Effector memory CD8-positive, alpha-beta T cell (primary cell): Measurements from ENCODE around the gene TBX6.
"Not testable (repeated sequence)": the region's sequence is repeated elsewhere in the genome, so short reads cannot be mapped to it uniquely, and the experiment has no call there.

Source experiments
- ATAC-seq: fragments of 150-1000 bp; cut with Tn5 transposase; replicated peaks from 2 replicates; pipeline ENCODE4 v1.10.0; 2021; ENCODE audit warnings: mild to moderate bottlenecking, moderate library complexity
- DNase-seq, 3 experiments: peaks; one replicate each; pipeline ENCODE4 v3.0.0; 2021
- H3K27ac Mint-ChIP-seq, 2 donors: one replicate each; pipeline ENCODE4 v1.8.0; 2022; ENCODE audit warnings: mild to moderate bottlenecking in 2 of 2, mixed read lengths in 2 of 2, moderate library complexity in 2 of 2
- H3K27me3 Mint-ChIP-seq, 2 donors: one replicate each; pipeline ENCODE4 v1.8.0; 2022; ENCODE audit warnings: mixed read lengths in 2 of 2
- H3K36me3 Mint-ChIP-seq: one replicate; pipeline ENCODE4 v1.8.0; 2022; ENCODE audit warnings: mild to moderate bottlenecking, moderate library complexity, mixed read lengths; ENCODE audit not compliant: insufficient read depth
- H3K4me1 Mint-ChIP-seq, 2 donors: one replicate each; pipeline ENCODE4 v1.8.0; 2022; ENCODE audit warnings: low read depth in 2 of 2, mixed read lengths in 2 of 2
- H3K4me3 Mint-ChIP-seq, 2 donors: one replicate each; pipeline ENCODE4 v1.8.0; 2022; ENCODE audit warnings: mild to moderate bottlenecking in 2 of 2, mixed read lengths in 2 of 2, moderate library complexity in 2 of 2
- H3K9me3 Mint-ChIP-seq, 2 donors: one replicate each; pipeline ENCODE4 v1.8.0; 2022; ENCODE audit warnings: mixed read lengths in 2 of 2
- total RNA-seq, 9 experiments: gene quantifications; one replicate each; lab custom pipeline; 2026; lab: John Stamatoyannopoulos, UW

TBX6 gene, protein sequence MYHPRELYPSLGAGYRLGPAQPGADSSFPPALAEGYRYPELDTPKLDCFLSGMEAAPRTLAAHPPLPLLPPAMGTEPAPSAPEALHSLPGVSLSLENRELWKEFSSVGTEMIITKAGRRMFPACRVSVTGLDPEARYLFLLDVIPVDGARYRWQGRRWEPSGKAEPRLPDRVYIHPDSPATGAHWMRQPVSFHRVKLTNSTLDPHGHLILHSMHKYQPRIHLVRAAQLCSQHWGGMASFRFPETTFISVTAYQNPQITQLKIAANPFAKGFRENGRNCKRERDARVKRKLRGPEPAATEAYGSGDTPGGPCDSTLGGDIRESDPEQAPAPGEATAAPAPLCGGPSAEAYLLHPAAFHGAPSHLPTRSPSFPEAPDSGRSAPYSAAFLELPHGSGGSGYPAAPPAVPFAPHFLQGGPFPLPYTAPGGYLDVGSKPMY
- 0 to 1.1 (median 0.52) reads per million in 9 experiments for total RNA-seq

DNA sequence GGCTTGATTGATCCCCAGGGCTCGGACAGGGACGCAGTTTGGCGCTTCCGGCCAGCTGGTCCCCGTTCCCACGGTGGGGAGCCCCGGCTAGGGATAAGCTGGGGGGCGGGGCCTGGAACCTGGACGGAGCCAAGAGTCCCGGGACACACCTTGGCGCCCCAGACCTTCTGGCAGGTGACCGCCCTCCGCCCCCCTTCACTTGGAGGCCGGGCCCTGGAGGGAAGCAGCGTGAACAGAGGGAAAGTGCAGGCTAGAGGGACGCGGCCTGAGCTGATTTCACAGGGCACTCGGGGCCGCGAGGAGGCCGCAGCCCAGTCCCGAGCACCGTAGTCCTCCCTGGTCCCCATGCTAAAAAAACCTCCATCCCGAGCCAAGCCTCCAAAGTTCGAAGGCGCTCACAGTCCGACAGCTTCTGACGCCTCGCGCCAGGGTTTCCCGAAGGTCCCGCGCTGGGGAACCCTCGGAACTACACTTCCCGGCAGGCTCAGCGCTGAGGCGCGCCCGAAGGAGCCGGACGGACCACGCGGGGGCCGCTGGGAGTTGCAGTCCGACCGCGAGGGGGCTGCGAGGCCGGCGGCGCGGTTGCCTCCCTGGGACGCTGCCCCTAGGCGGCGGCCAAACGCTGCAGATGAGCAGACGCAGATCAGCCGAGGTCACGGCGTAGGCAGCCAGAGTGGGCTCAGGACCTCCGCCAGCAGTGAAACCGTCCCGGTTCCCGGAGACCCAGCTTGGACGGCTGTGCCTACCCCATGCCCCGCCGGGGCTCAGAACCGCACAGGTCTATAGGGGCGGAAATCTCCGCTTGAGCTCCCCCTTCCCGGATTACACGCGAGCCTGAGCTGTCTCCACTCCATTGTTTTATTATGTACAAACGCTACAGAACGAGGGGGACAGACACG, at the start of gene TBX6:
TBX6 (minus strand) TSS at position 451 of the 899 bp plus-strand sequence. CDS start 731 bp downstream, outside the sequence.
- Mint-ChIP-seq H3K9me3 (no peaks in the 10 kb centered on the region), H3K27me3 (no peaks in the 10 kb centered on the region), H3K36me3 (peaks cover 45% of the 10 kb centered on the region), H3K4me1 (peaks cover 27 to 32% of the 10 kb centered on the region in 2 donors), H3K4me3 (peak within 1 kb of the TSS; percentile 80 to 89), H3K27ac (peak within 1 kb of the TSS; percentile 91 to 92)
- ATAC-seq (peak; percentile 80), DNase-seq (peak; percentile 90 to 92 (median 92))

DNA sequence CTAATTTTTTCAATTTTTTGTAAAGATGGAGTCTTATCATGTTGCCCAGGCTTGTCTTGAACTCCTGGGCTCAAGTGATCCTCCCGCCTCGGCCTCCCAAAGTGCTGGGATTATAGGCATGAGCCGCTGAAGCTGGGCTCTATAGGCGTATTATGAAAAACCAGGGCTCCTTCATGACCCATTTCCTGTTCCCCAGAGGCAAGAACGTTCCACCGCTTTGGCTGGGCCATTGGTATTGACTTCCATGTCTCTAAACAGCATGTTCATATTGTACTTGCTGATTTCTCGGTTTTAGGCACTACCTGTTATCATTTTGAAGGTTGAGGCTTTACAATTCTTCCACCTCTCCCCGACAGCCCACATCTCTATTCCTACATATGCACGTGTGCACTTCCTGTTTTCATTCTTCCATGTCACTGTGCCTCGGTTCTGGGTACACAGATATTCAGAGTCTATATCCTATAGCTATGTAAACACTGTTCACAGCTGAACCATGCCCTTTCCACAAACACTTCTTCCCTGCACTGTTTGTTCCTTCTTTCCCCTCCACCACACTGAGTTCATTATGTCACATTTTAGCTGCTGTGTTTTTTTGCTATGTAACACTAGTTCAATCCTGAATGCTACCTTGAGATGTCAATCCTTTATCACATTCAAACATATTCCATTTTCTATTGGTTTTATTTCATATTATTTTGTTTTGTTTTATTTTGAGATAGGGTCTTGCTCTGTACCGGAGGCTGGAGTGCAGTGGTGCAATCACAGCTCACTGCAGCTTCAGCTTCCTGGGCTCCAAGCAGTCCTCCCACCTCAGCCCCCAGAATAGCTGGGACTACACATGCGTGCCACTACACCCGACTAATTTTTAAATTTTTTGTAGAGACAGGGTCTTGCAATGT, 48.1 kb upstream of the TBX6 start:
- ATAC-seq (no peak), DNase-seq (no peak)
- Mint-ChIP-seq H3K4me3 (no peak overlapping the region), H3K36me3 (no peaks in the 10 kb centered on the region), H3K4me1 (peaks cover 5 to 14% of the 10 kb centered on the region in 2 donors), H3K27me3 (no peaks in the 10 kb centered on the region), H3K27ac (no peak overlapping the region), H3K9me3 (no peaks in the 10 kb centered on the region)

DNA sequence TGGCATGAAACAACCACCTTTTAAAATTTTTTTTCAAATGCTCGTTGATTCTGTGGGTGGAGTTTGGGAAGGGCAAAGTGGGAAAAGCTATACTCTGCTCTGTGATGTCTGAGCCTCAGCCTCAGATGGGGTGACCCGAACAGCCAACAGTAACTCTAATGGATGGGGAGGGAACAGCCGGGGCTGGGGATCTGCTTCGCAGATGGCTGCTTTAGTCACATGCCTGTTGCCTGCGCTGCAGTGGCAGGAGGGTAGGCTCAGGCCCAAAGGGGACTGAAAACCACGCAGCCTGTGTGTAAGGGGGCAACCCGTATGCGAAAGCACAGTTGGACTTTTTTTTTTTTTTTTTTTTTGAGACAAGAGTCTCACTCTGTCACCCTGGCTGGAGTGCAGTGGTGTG, 46.2 kb upstream of the TBX6 start:
- no peaks in the 10 kb centered on the region for H3K9me3 Mint-ChIP-seq
- H3K4me3 Mint-ChIP-seq = no peak overlapping the region
- peaks cover 0 to 7% of the 10 kb centered on the region in 2 donors for H3K4me1 Mint-ChIP-seq
- no peak overlapping the region for H3K27ac Mint-ChIP-seq
- ATAC-seq (no peak), DNase-seq (no peak)
- H3K27me3 Mint-ChIP-seq = no peaks in the 10 kb centered on the region
- H3K36me3 Mint-ChIP-seq = no peaks in the 10 kb centered on the region

DNA sequence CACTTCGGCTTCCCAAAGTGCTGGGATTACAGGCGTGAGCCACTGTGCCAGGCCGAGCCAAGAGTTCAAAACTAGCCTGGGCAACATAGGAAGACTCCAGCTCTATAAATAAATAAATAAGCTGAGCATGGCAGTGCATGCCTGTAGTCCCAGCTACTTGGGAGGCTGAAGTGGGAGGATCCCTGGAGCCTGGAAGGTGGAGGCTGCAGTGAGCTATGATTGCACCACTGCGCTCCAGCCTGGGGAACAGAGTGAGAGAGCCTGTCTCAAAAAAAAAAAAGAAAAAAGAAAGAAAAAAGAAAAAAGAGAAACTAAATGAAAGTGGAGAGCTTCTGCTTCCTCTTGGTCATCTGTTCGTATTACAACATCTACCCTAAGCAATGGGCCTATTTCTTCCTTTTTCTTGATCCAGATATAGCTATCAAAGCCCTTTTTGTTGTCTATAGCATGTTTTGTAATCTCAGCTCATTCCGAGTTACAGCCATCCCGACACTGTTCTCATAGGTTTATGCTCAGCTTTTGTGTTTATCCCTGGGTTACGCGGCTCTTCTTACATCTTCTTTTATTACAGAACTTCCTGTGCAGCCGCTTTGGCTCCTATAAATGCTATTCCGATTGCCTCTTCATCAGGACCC, 45.4 kb upstream of the TBX6 start:
- no peaks in the 10 kb centered on the region for H3K9me3 Mint-ChIP-seq
- no peak for ATAC-seq
- H3K27me3 Mint-ChIP-seq = no peaks in the 10 kb centered on the region
- H3K4me1 Mint-ChIP-seq = peaks cover 0 to 5% of the 10 kb centered on the region in 2 donors
- no peaks in the 10 kb centered on the region for H3K36me3 Mint-ChIP-seq
- no peak for DNase-seq
- no peak overlapping the region for H3K4me3 Mint-ChIP-seq
- no peak overlapping the region for H3K27ac Mint-ChIP-seq

DNA sequence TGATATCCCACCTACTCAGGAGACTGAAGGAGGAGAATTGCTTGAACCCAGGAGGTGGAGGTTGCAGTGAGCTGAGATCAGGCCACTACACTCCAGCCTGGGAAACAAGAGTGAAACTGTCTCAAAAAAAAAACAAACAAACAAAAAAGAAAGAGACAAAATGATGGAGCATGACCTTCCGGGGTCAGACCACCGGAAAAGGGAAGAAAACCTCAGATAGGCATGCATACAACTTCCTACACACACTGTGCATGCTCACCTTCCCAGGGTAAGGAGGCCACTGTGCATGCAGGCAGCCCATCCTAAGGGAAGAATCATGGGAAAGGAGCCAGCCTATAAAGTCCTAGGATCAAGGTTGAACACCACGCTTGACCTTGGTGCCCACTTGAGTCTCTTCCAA, 40.9 kb upstream of the TBX6 start:
- H3K36me3 Mint-ChIP-seq = peaks cover 4% of the 10 kb centered on the region
- no peak overlapping the region for H3K4me3 Mint-ChIP-seq
- no peaks in the 10 kb centered on the region for H3K27me3 Mint-ChIP-seq
- ATAC-seq (no peak), DNase-seq (no peak)
- H3K27ac Mint-ChIP-seq = no peak overlapping the region
- no peaks in the 10 kb centered on the region for H3K9me3 Mint-ChIP-seq
- H3K4me1 Mint-ChIP-seq = peaks cover 0 to 4% of the 10 kb centered on the region in 2 donors

GRCh38 chr16:30131869-30132475, 40.2 kb upstream of the TBX6 start:
- no peak for ATAC-seq
- H3K4me1 Mint-ChIP-seq = peaks cover 0 to 4% of the 10 kb centered on the region in 2 donors
- no peak for DNase-seq
- no peaks in the 10 kb centered on the region for H3K27me3 Mint-ChIP-seq
- no peak overlapping the region for H3K27ac Mint-ChIP-seq
- H3K36me3 Mint-ChIP-seq = peaks cover 4% of the 10 kb centered on the region
- H3K9me3 Mint-ChIP-seq = no peaks in the 10 kb centered on the region
- H3K4me3 Mint-ChIP-seq = no peak overlapping the region

- DNase-seq = no peak
- peaks cover 0 to 4% of the 10 kb centered on the region in 2 donors for H3K4me1 Mint-ChIP-seq
- no peaks in the 10 kb centered on the region for H3K27me3 Mint-ChIP-seq
- no peak overlapping the region for H3K4me3 Mint-ChIP-seq
- H3K36me3 Mint-ChIP-seq = peaks cover 4% of the 10 kb centered on the region
- no peak for ATAC-seq
- no peak overlapping the region for H3K27ac Mint-ChIP-seq
- no peaks in the 10 kb centered on the region for H3K9me3 Mint-ChIP-seq
Measured at GRCh38 chr16:30127993-30128392, 36.3 kb upstream of the TBX6 start.

DNA sequence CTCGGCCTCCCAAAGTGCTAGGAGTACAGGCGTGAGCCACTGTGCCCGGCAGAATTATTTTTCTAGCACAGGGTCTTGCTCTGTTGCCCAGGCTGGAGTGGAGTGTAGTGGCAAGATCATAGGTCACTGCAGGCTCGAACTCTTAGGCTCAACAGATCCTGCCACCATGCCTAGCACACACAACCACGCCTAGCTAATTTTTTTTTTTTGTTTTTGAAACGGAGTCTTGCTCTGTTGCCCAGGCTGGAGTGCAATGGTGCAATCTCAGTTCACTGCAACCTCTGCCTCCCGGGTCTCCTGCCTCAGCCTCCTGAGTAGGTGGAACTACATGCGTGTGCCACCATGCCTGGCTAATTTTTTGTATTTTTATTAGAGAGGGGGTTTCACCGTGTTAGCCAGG, 34.0 kb upstream of the TBX6 start:
- not testable (repeated sequence) for DNase-seq, H3K4me3 Mint-ChIP-seq, H3K9me3 Mint-ChIP-seq, ATAC-seq, H3K36me3 Mint-ChIP-seq, H3K27me3 Mint-ChIP-seq, H3K27ac Mint-ChIP-seq
- peaks cover 11 to 14% of the 10 kb centered on the region in 2 donors for H3K4me1 Mint-ChIP-seq

- DNase-seq = no peak
- Mint-ChIP-seq H3K36me3 (peaks cover 4% of the 10 kb centered on the region), H3K9me3 (no peaks in the 10 kb centered on the region), H3K27ac (no peak overlapping the region), H3K4me1 (peaks cover 9 to 14% of the 10 kb centered on the region in 2 donors), H3K27me3 (no peaks in the 10 kb centered on the region), H3K4me3 (no peak overlapping the region)
- no peak for ATAC-seq
Measured at GRCh38 chr16:30124985-30125379, 33.3 kb upstream of the TBX6 start.

GRCh38 chr16:30122604-30123160, 31.0 kb upstream of the TBX6 start:
- no peak for DNase-seq
- no peaks in the 10 kb centered on the region for H3K27me3 Mint-ChIP-seq
- peaks cover 9 to 19% of the 10 kb centered on the region in 2 donors for H3K4me1 Mint-ChIP-seq
- H3K27ac Mint-ChIP-seq = peak overlapping the region; percentile 85 to 94
- no peaks in the 10 kb centered on the region for H3K9me3 Mint-ChIP-seq
- peak; percentile 25 for ATAC-seq
- peak overlapping the region; percentile 86 to 87 for H3K4me3 Mint-ChIP-seq
- peaks cover 4% of the 10 kb centered on the region for H3K36me3 Mint-ChIP-seq

DNA sequence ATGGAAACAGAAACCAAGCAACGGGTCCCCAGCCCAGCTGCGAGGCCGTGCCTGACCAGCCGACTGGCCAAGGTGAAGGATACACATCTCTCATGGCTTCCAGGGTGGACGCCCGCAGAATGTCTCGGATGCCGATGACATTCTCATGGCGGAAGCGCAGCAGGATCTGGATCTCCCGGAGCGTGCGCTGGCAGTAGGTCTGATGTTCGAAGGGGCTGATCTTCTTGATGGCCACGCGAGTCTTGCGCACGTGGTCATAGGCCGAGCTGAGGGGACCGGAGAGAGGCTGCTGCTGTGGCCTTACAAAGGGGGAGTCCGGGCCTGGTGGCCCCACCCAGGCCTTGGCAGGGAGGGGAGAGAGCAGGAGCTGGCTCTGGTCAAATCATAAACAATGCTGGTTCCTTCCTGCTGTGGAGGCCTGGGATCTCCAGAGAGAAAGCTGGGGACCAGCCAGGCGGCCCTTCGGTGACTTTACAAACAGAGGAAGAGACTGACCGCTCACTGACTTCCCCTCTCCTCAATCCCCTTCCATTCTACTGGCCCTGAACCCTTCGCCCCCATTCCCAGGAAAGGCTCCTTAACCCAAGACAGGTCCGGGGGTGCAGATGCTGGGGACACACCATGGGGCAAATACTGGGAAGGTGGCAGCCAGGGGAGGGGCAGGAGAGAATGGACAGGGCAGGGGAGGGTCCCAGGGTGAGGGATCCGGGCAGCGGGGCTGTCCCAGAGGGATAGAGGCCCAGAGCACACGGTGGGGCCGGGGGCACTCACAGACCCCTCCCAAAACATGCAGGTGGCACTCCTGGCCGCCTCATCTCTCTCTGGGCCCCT, 30.2 kb upstream of the TBX6 start:
- H3K9me3 Mint-ChIP-seq = no peaks in the 10 kb centered on the region
- peak overlapping the region; percentile 86 to 87 for H3K4me3 Mint-ChIP-seq
- H3K27ac Mint-ChIP-seq = peak overlapping the region; percentile 85 to 94
- H3K36me3 Mint-ChIP-seq = peaks cover 4% of the 10 kb centered on the region
- no peak for DNase-seq
- ATAC-seq = no peak
- no peaks in the 10 kb centered on the region for H3K27me3 Mint-ChIP-seq
- H3K4me1 Mint-ChIP-seq = peaks cover 9 to 19% of the 10 kb centered on the region in 2 donors
